Keratinocyte (primary cell): ENCODE data around the gene NAB1. TPM values are rescaled to one million over a fixed set of nuclear protein-coding genes. Genes with fewer than 3 reads are reported as not detected.

Experiments used
- DNase-seq: peaks from one replicate; pipeline ENCODE4 v3.0.0-alpha.2; 2011; ENCODE audit warnings: low read depth, missing footprints, low spot score
- FAIRE-seq: peaks from 2 replicates; lab custom pipeline; 2011; peaks lifted over from hg19 to GRCh38; lab: Jason Lieb, UNC
- H2AFZ ChIP-seq: 2 replicates; pipeline ENCODE4 v1.6.0; 2012; ENCODE audit warnings: low read length, control low read depth, inconsistent platforms; ENCODE audit not compliant: control insufficient read depth
- H3K27ac ChIP-seq: 2 replicates; pipeline ENCODE4 v1.5.1; 2011; ENCODE audit warnings: low read length; ENCODE audit not compliant: control insufficient read depth, insufficient read depth
- H3K27me3 ChIP-seq: 3 replicates; pipeline ENCODE4 v1.6.0; 2011; ENCODE audit warnings: low read length; ENCODE audit not compliant: control insufficient read depth, insufficient read depth; ENCODE audit errors: extremely low read depth
- H3K36me3 ChIP-seq, 2 experiments: 2 replicates in 1 of 2; 3 replicates in 1 of 2; pipeline ENCODE4 v1.5.1; 2011; ENCODE audit warnings: low read length in 2 of 2, mild to moderate bottlenecking in 1 of 2; ENCODE audit not compliant: control insufficient read depth in 2 of 2, insufficient read depth in 2 of 2; ENCODE audit errors: extremely low read depth in 1 of 2
- H3K4me1 ChIP-seq: 3 replicates; pipeline ENCODE4 v1.5.1; 2011; ENCODE audit warnings: low read length; ENCODE audit not compliant: control insufficient read depth, insufficient read depth; ENCODE audit errors: extremely low read depth
- H3K4me2 ChIP-seq: 3 replicates; pipeline ENCODE4 v1.6.0; 2011; ENCODE audit warnings: low read depth, low read length; ENCODE audit not compliant: control insufficient read depth, insufficient read depth; ENCODE audit errors: extremely low read depth
- H3K4me3 ChIP-seq, 3 experiments: fragments of 200-600 bp in 1 of 3; sonication (generic) in 1 of 3; 2 replicates in 2 of 3; 3 replicates in 1 of 3; pipeline ENCODE4 v1.5.1; 2011 to 2016; ENCODE audit warnings: low read length in 3 of 3, mild to moderate bottlenecking in 3 of 3, control low read depth in 2 of 3, inconsistent platforms in 1 of 3, low read depth in 1 of 3, mixed read lengths in 1 of 3, mixed run types in 1 of 3, moderate library complexity in 1 of 3; ENCODE audit not compliant: control insufficient read depth in 2 of 3, insufficient read depth in 2 of 3; ENCODE audit errors: extremely low read depth in 1 of 3
- H3K79me2 ChIP-seq: 2 replicates; pipeline ENCODE4 v1.6.0; 2012; ENCODE audit warnings: low read length; ENCODE audit not compliant: control insufficient read depth, insufficient read depth
- H3K9ac ChIP-seq: 3 replicates; pipeline ENCODE4 v1.6.0; 2011; ENCODE audit warnings: low read length; ENCODE audit not compliant: control insufficient read depth, insufficient read depth; ENCODE audit errors: extremely low read depth
- H3K9me1 ChIP-seq: 3 replicates; pipeline ENCODE4 v1.6.0; 2011; ENCODE audit warnings: low read length; ENCODE audit not compliant: control insufficient read depth, insufficient read depth; ENCODE audit errors: extremely low read depth
- H3K9me3 ChIP-seq: 2 replicates; pipeline ENCODE4 v1.5.1; 2012; ENCODE audit warnings: low read depth, low read length; ENCODE audit not compliant: control insufficient read depth
- H4K20me1 ChIP-seq: 3 replicates; pipeline ENCODE4 v1.6.0; 2011; ENCODE audit warnings: low read length; ENCODE audit not compliant: control insufficient read depth, insufficient read depth; ENCODE audit errors: extremely low read depth
- CTCF ChIP-seq, 3 experiments: IDR thresholded peaks in 1 of 3; conservative IDR thresholded peaks in 1 of 3; optimal IDR thresholded peaks in 1 of 3; 2 replicates in 2 of 3; 3 replicates in 1 of 3; pipeline versions ENCODE3 to v1.5.1; 2011; ENCODE audit warnings: low read length in 3 of 3, mild to moderate bottlenecking in 3 of 3, moderate library complexity in 2 of 3, control low read depth in 1 of 3, inconsistent platforms in 1 of 3; ENCODE audit not compliant: insufficient read depth in 2 of 3; ENCODE audit errors: extremely low read depth in 1 of 3
- EZH2 ChIP-seq: IDR thresholded peaks from one replicate; pipeline ENCODE4 v1.6.1; 2012; ENCODE audit warnings: inconsistent platforms, mild to moderate bottlenecking, low read length, moderate library complexity
- dilution Hi-C: fragments of 300-500 bp; cut with MboI; formaldehyde crosslinking; loops from one replicate; pipeline ENCODE4 v1.7.0; 2020; ENCODE audit warnings: low sequenced_read_pairs; ENCODE audit not compliant: extremely low pct_ligation_motif_present
- polyA plus RNA-seq, 5 experiments: library from polyadenylated mRNA; depleted of rRNA in 3 of 5; stranded (reverse) in 3 of 5; stranded (forward) in 1 of 5; unstranded in 1 of 5; fragments of >200 nt; gene quantifications; 1 replicate in 1 of 5; 2 replicates in 3 of 5; 3 replicates in 1 of 5; pipeline versions ENCODE4 v1.2.1 to v1.2.3, GENCODE V29; 2011 to 2012; ENCODE audit warnings: missing spikeins in 2 of 5, low read depth in 1 of 5, low replicate concordance in 1 of 5

The NAB1 gene
- polyA plus RNA-seq, 1 donor (not counting 4 experiments of a cell fraction or from before 2014, with no cell fraction given): 24.3 TPM

- peak; percentile 55 for FAIRE-seq
- no peak for TF ChIP-seq CTCF (optimal IDR thresholded peaks at IDR 0.05 in 1 of 3, IDR thresholded peaks at IDR 0.05 in 1 of 3, conservative IDR thresholded peaks at IDR 0.05 in 1 of 3; ENCODE audit: extremely low read depth in 1 of 3, insufficient read depth in 2 of 3, low read length in 3 of 3)
- Histone ChIP-seq H3K4me1 (no peaks in the 10 kb centered on the region), H3K9me3 (no peaks in the 10 kb centered on the region), H3K79me2 (no peaks in the 10 kb centered on the region), H4K20me1 (no peaks in the 10 kb centered on the region), H3K9ac (no peak overlapping the region), H3K27me3 (no peaks in the 10 kb centered on the region), H2AFZ (peak overlapping the region; percentile 56), H3K4me2 (no peak overlapping the region), H3K4me3 (no peak overlapping the region), H3K27ac (no peak overlapping the region), H3K36me3 (no peaks in the 10 kb centered on the region), H3K9me1 (no peaks in the 10 kb centered on the region)
- DNase-seq: no peak
- dilution Hi-C loops: no loop called here
These were observed 30.9 kb upstream of the NAB1 start for GRCh38 chr2:190618030-190618429.

GRCh38 chr2:190625691-190626090, 23.2 kb upstream of the NAB1 start:
- H3K4me1 ChIP-seq: peaks cover 12% of the 10 kb centered on the region
- H3K27me3 ChIP-seq: no peaks in the 10 kb centered on the region
- no peak overlapping the region for H2AFZ ChIP-seq
- H3K9ac ChIP-seq: no peak overlapping the region
- DNase-seq: no peak
- H4K20me1 ChIP-seq: no peaks in the 10 kb centered on the region
- no peak overlapping the region for H3K4me3 ChIP-seq
- FAIRE-seq: no peak
- H3K36me3 ChIP-seq: no peaks in the 10 kb centered on the region
- H3K9me1 ChIP-seq: no peaks in the 10 kb centered on the region
- no peaks in the 10 kb centered on the region for H3K9me3 ChIP-seq
- no peak for TF ChIP-seq CTCF (optimal IDR thresholded peaks at IDR 0.05 in 1 of 3, IDR thresholded peaks at IDR 0.05 in 1 of 3, conservative IDR thresholded peaks at IDR 0.05 in 1 of 3; ENCODE audit: extremely low read depth in 1 of 3, insufficient read depth in 2 of 3, low read length in 3 of 3)
- no peak for TF ChIP-seq EZH2
- H3K79me2 ChIP-seq: no peaks in the 10 kb centered on the region
- no peak overlapping the region for H3K27ac ChIP-seq
- no peak overlapping the region for H3K4me2 ChIP-seq
- dilution Hi-C loops: no loop called here
